Measurements from ENCODE around the gene RTL10.

- TF ChIP-seq TAF1 (IDR thresholded peaks at IDR 0.05; ENCODE audit: borderline replicate concordance, low read depth, low read length) (no peak), PBX3 (IDR thresholded peaks at IDR 0.05) (no peak), RAD21 (IDR thresholded peaks at IDR 0.05; ENCODE audit: low read length) (no peak), GABPA (IDR thresholded peaks at IDR 0.05; ENCODE audit: low read depth) (no peak), EP300 (IDR thresholded peaks at IDR 0.05; ENCODE audit: borderline replicate concordance in 1 of 2, low read depth in 1 of 2, low read length in 1 of 2) (no peak), POLR2AphosphoS5 (IDR thresholded peaks at IDR 0.05; ENCODE audit: low read depth, low read length) (no peak)
- TF ChIP-seq, protein P1, sequence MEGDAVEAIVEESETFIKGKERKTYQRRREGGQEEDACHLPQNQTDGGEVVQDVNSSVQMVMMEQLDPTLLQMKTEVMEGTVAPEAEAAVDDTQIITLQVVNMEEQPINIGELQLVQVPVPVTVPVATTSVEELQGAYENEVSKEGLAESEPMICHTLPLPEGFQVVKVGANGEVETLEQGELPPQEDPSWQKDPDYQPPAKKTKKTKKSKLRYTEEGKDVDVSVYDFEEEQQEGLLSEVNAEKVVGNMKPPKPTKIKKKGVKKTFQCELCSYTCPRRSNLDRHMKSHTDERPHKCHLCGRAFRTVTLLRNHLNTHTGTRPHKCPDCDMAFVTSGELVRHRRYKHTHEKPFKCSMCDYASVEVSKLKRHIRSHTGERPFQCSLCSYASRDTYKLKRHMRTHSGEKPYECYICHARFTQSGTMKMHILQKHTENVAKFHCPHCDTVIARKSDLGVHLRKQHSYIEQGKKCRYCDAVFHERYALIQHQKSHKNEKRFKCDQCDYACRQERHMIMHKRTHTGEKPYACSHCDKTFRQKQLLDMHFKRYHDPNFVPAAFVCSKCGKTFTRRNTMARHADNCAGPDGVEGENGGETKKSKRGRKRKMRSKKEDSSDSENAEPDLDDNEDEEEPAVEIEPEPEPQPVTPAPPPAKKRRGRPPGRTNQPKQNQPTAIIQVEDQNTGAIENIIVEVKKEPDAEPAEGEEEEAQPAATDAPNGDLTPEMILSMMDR (IDR thresholded peaks at IDR 0.05), result no peak
- TF ChIP-seq, protein P2, sequence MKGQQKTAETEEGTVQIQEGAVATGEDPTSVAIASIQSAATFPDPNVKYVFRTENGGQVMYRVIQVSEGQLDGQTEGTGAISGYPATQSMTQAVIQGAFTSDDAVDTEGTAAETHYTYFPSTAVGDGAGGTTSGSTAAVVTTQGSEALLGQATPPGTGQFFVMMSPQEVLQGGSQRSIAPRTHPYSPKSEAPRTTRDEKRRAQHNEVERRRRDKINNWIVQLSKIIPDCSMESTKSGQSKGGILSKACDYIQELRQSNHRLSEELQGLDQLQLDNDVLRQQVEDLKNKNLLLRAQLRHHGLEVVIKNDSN (IDR thresholded peaks at IDR 0.05; ENCODE audit: borderline replicate concordance, low read depth), result no peak
Observed at GRCh38 chr22:19886605-19887255, 32.1 kb upstream of the RTL10 start.
